Left renal pelvis (tissue), 4 donors: Measurements from ENCODE around the gene SCRN3. TPM values are rescaled to one million over a fixed set of nuclear protein-coding genes. Genes with fewer than 3 reads are reported as not detected.

Experiments used
- DNase-seq, 4 donors: peaks; one replicate each; pipeline ENCODE4 v3.0.0-alpha.2; 2013; ENCODE audit warnings: low read depth in 4 of 4, low spot score in 3 of 4
- polyA plus RNA-seq, 4 donors: library from polyadenylated mRNA; unstranded; fragments of 120-200 nt; gene quantifications; one replicate each; pipeline ENCODE4 v1.2.1, GENCODE V29; 2013; ENCODE audit not compliant: insufficient read length in 4 of 4

SCRN3 gene
- polyA plus RNA-seq, 4 donors, result 26.8 to 32.8 (median 28.7) TPM

- no peak for DNase-seq
Observed at GRCh38 chr2:174477759-174478158, 82.2 kb downstream of the SCRN3 start.

Other genes starting within 250 kb of the SCRN3 start
- gene OLA1, start 147.2 kb upstream of the SCRN3 start, polyA plus RNA-seq, result 100 to 1,000 TPM in 3 of 4 donors, 10 to 100 TPM in 1; 99.6 to 200 (median 161) TPM
- gene SP9, start 60.8 kb upstream of the SCRN3 start, polyA plus RNA-seq, result not detected
- 1 to 10 TPM; 2.6 to 8.3 (median 7.2) TPM for gene GPR155, start 91.3 kb downstream of the SCRN3 start, polyA plus RNA-seq
- gene WIPF1, start 202.1 kb downstream of the SCRN3 start, polyA plus RNA-seq, result 10 to 100 TPM; 27.6 to 36.6 (median 29.0) TPM